ENCODE data around the gene OR9Q1. TPM values are rescaled to one million over a fixed set of nuclear protein-coding genes. Genes with fewer than 3 reads are reported as not detected.

Gene OR9Q1
- total and polyA plus RNA-seq, 2 of the 4 experiments (the other 2 are of a cell fraction), result not detected

DNA sequence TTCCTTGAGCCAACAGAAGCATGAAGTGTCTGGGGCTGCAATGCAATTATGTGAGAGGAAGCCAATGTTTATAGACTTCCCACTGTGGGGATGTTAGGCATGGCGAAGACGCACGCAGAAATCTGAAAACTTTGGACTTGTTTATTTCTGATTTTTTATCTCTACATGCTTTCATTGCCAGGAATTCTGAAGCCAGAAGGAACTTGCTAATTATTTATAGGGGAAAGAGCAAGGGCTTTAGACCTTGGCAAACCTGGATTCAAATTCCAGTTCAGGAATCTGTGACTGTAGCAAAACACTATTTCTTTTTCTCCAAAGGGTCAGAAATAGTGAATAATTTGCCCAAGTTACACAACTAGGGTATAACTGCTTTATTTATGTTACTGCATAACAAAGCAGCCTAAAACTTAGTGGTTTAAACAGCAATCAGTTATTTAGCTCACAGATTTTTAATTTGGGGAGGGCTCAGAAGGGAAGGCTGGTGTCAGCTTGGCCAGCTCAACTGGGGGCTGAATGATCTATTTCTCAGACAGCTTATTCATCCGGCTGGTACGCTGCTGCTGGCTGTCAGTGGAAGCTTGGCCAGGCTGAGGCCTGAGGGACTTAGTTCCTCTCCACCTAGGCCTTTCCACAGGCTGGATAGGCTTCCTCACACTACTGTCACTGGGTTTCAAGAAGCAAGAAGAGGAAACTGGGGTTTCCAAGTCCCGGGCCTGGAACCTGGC lies 5.2 kb downstream of the OR9Q1 start:
- H3K56ac ChIP-seq (ENCODE audit: extremely low read depth, insufficient read depth, low read length), result peak overlapping the region; percentile 99
- peak overlapping the region; percentile 97 for H4K5ac ChIP-seq (ENCODE audit: low read depth, low read length)
- H3K9me3 ChIP-seq (ENCODE audit: control insufficient read depth, insufficient read depth, low read length), result no peaks in the 10 kb centered on the region
- peak overlapping the region; percentile 99 for H2BK5ac ChIP-seq (ENCODE audit: low read depth, low read length, poor library complexity, severe bottlenecking)
- peak overlapping the region; percentile 82 for H3K9ac ChIP-seq (ENCODE audit: low read depth, low read length)
- H4K8ac ChIP-seq (ENCODE audit: low read depth in 2 of 2, low read length in 2 of 2), result peak overlapping the region; percentile 73 to 96
- H2BK15ac ChIP-seq (ENCODE audit: low read depth, low read length), result peak overlapping the region; percentile 94; the same call in 2 of the 3 replicates
- ChIA-PET CTCF (interaction anchor here (1.1 to 3.2 kb wide), 2 partner anchors 32 to 495 kb away, joined by 4 to 11 read pairs; no protein-coding TSS in a partner anchor), POLR2A (ENCODE audit: unreplicated experiment) (interaction anchor here (0.6 to 0.7 kb wide), 2 partner anchors 29 to 363 kb away, joined by 3 read pairs; no protein-coding TSS in a partner anchor)
- peak overlapping the region; percentile 99 for H2BK120ac ChIP-seq (ENCODE audit: low read depth, low read length)
- DNase-seq, result peak; percentile 90
- peak overlapping the region; percentile 99 for H3K4ac ChIP-seq (ENCODE audit: low read depth, low read length)
- peak; percentile 73 for ATAC-seq (ENCODE audit: low read depth)
- peak overlapping the region; percentile 98 for H2BK20ac ChIP-seq (ENCODE audit: low read depth, low read length)
- intact Hi-C loops (cut with micrococcal nuclease) (loop anchor here (1.0 to 5.0 kb wide), 5 partner anchors 202 to 483 kb away; no protein-coding TSS in a partner anchor), in situ Hi-C loops (cut with MboI; ENCODE audit: low sequenced_read_pairs) (no loop called here), dilution Hi-C loops (cut with HindIII; ENCODE audit: low sequenced_read_pairs, unreplicated experiment) (no loop called here)
- no peaks in the 10 kb centered on the region for H4K20me1 ChIP-seq (ENCODE audit: insufficient read depth, low read length)
- H3K4me3 ChIP-seq (ENCODE audit: insufficient read depth, low read depth, low read length), result no peak overlapping the region
- peaks cover 25% of the 10 kb centered on the region for H3K9me1 ChIP-seq (ENCODE audit: insufficient read depth, low read length)
- peak overlapping the region; percentile 98 for H3K18ac ChIP-seq (ENCODE audit: low read depth, low read length)
- TF ChIP-seq RAD21 (IDR thresholded peaks at IDR 0.05; ENCODE audit: low read length) (no peak), NFE2L2 (IDR thresholded peaks at IDR 0.05; ENCODE audit: low read depth, low read length) (peak; percentile 2; the same call in 1 of the 2 replicates), CTCF (conservative IDR thresholded peaks at IDR 0.05; ENCODE audit: low read depth, low read length) (no peak), MAFK (IDR thresholded peaks at IDR 0.05; ENCODE audit: low read depth, low read length) (no peak), MXI1 (IDR thresholded peaks at IDR 0.05; ENCODE audit: borderline replicate concordance, low read depth, low read length) (no peak), FOS (IDR thresholded peaks at IDR 0.05; ENCODE audit: low read depth, low read length) (peak; percentile 44; the same call in 1 of the 2 replicates), ELK1 (IDR thresholded peaks at IDR 0.05; ENCODE audit: borderline replicate concordance, low read depth, low read length) (no peak), RFX5 (IDR thresholded peaks at IDR 0.05; ENCODE audit: low read depth, low read length) (no peak), BHLHE40 (IDR thresholded peaks at IDR 0.05; ENCODE audit: low read depth, low read length) (peak; percentile 41; the same call in 1 of the 2 replicates), RCOR1 (IDR thresholded peaks at IDR 0.05; ENCODE audit: insufficient replicate concordance, low read length) (peak; percentile 44), MAZ (IDR thresholded peaks at IDR 0.05; ENCODE audit: borderline replicate concordance, low read depth, low read length) (peak; percentile 63; the same call in 1 of the 2 replicates), POLR2A (IDR thresholded peaks at IDR 0.05; ENCODE audit: low read depth, low read length) (no peak), CEBPB (IDR thresholded peaks at IDR 0.05; ENCODE audit: low read depth, low read length) (peak; percentile 68)
- H2AK5ac ChIP-seq (ENCODE audit: low read depth, low read length), result peak overlapping the region; percentile 92
- WGBS, 2 experiments (ENCODE audit: extremely low coverage in 2 of 2, insufficient read length in 1 of 2), result no CpG with 5 or more reads among the region's 6 CpGs
- no peaks in the 10 kb centered on the region for H3K79me1 ChIP-seq (ENCODE audit: low read depth in 1 of 2, low read length in 2 of 2)
- H3K4me1 ChIP-seq (ENCODE audit: control insufficient read depth, insufficient read depth, low read length), result peaks cover 26% of the 10 kb centered on the region
- H3K36me3 ChIP-seq (ENCODE audit: control insufficient read depth, insufficient read depth, low read length), result no peaks in the 10 kb centered on the region
- peak overlapping the region; percentile 81 for H2AFZ ChIP-seq (replicated peaks; ENCODE audit: low read length, poor library complexity)
- H3K23ac ChIP-seq (ENCODE audit: low read depth, low read length), result peak overlapping the region; percentile 99
- peak overlapping the region; percentile 98 for H4K91ac ChIP-seq (ENCODE audit: insufficient read depth, low read depth, low read length)
- peak overlapping the region; percentile 68 for H2AK9ac ChIP-seq (replicated peaks; ENCODE audit: low read depth, low read length, poor library complexity)
- peak overlapping the region; percentile 99 for H3K27ac ChIP-seq (ENCODE audit: insufficient read depth, low read length)
- no peak overlapping the region for H3K4me2 ChIP-seq (ENCODE audit: low read depth, low read length)
- peak overlapping the region; percentile 99 for H3K14ac ChIP-seq (replicated peaks; ENCODE audit: low read depth, low read length)
- no peaks in the 10 kb centered on the region for H3K27me3 ChIP-seq (ENCODE audit: control insufficient read depth, insufficient read depth, low read length)
- BruUV-seq (replicated peaks), result no TSS peak
